CD14-positive monocyte (primary cell): ENCODE measurements around the gene CATSPER2. TPM values are rescaled to one million over a fixed set of nuclear protein-coding genes. Genes with fewer than 3 reads are reported as not detected.
"Not testable (repeated sequence)": the region's sequence is repeated elsewhere in the genome, so short reads cannot be mapped to it uniquely, and the experiment has no call there.

ENCODE experiments used
- DNase-seq, 3 donors: peaks; one replicate each; pipeline ENCODE4 v3.0.0-alpha.2; 2011 to 2022
- H2AFZ ChIP-seq: 2 replicates; pipeline ENCODE4 v1.6.0; 2012; ENCODE audit warnings: mild to moderate bottlenecking, low read depth, low read length, inconsistent platforms; ENCODE audit not compliant: insufficient read depth, poor library complexity, severe bottlenecking
- H3K27ac ChIP-seq, 2 donors: 1 replicate in 1 of 2; 2 replicates in 1 of 2; pipeline ENCODE4 v1.5.1; 2012 to 2013; ENCODE audit warnings: low read length in 2 of 2, control low read depth in 1 of 2, inconsistent platforms in 1 of 2, low read depth in 1 of 2, mild to moderate bottlenecking in 1 of 2
- H3K27me3 ChIP-seq, 2 donors: one replicate each; pipeline versions ENCODE4 v1.6.0 to v1.6.1; 2011 to 2013; ENCODE audit warnings: low read length in 2 of 2; ENCODE audit not compliant: control insufficient read depth in 2 of 2, insufficient read depth in 2 of 2
- H3K36me3 ChIP-seq, 2 donors: replicated peaks in 1 of 2; 1 replicate in 1 of 2; 2 replicates in 1 of 2; pipeline versions ENCODE4 v1.5.1 to v1.6.1; 2012 to 2013; ENCODE audit warnings: low read length in 2 of 2, control low read depth in 1 of 2, inconsistent platforms in 1 of 2, mild to moderate bottlenecking in 1 of 2; ENCODE audit not compliant: insufficient read depth in 2 of 2, control insufficient read depth in 1 of 2
- H3K4me1 ChIP-seq, 2 donors: 1 replicate in 1 of 2; 2 replicates in 1 of 2; pipeline versions ENCODE4 v1.5.1 to v1.6.1; 2012 to 2013; ENCODE audit warnings: low read length in 2 of 2, control low read depth in 1 of 2, inconsistent platforms in 1 of 2, mild to moderate bottlenecking in 1 of 2, moderate library complexity in 1 of 2; ENCODE audit not compliant: insufficient read depth in 2 of 2, control insufficient read depth in 1 of 2
- H3K4me2 ChIP-seq: replicated peaks from 2 replicates; pipeline ENCODE3; 2012; ENCODE audit warnings: low read length, moderate library complexity, mild to moderate bottlenecking; ENCODE audit not compliant: poor library complexity, severe bottlenecking; ENCODE audit errors: extremely low read depth
- H3K4me3 ChIP-seq, 3 experiments: fragments of 200-600 bp in 1 of 3; sonication (generic) in 1 of 3; replicated peaks in 1 of 3; 1 replicate in 2 of 3; 2 replicates in 1 of 3; pipeline ENCODE4 v1.5.1; 2011 to 2013; ENCODE audit warnings: low read length in 3 of 3, mild to moderate bottlenecking in 3 of 3, control low read depth in 2 of 3, low read depth in 2 of 3, inconsistent platforms in 1 of 3, moderate library complexity in 1 of 3
- H3K79me2 ChIP-seq: 2 replicates; pipeline ENCODE4 v1.6.0; 2012; ENCODE audit warnings: mild to moderate bottlenecking, control low read depth, inconsistent platforms, low read length, moderate library complexity; ENCODE audit not compliant: insufficient read depth
- H3K9ac ChIP-seq: 2 replicates; pipeline ENCODE4 v1.6.0; 2017; ENCODE audit warnings: low read length, mild to moderate bottlenecking; ENCODE audit not compliant: insufficient read depth, poor library complexity, severe bottlenecking
- H3K9me3 ChIP-seq, 2 donors: replicated peaks in 1 of 2; 1 replicate in 1 of 2; 2 replicates in 1 of 2; pipeline versions ENCODE4 v1.5.1 to v1.6.1; 2012 to 2013; ENCODE audit warnings: low read length in 2 of 2, control low read depth in 1 of 2; ENCODE audit not compliant: control insufficient read depth in 1 of 2, insufficient read depth in 1 of 2
- H4K20me1 ChIP-seq: 2 replicates; pipeline ENCODE4 v1.6.0; 2012; ENCODE audit warnings: mild to moderate bottlenecking, low read length, control low read depth, moderate library complexity; ENCODE audit not compliant: insufficient read depth
- H3K27ac Mint-ChIP-seq, 7 donors: one replicate each; pipeline ENCODE4 v1.8.0; 2020; ENCODE audit warnings: mild to moderate bottlenecking in 7 of 7, mixed read lengths in 7 of 7, moderate library complexity in 6 of 7, inconsistent platforms in 2 of 7
- H3K27me3 Mint-ChIP-seq, 3 donors: one replicate each; pipeline ENCODE4 v1.8.0; 2021 to 2022; ENCODE audit warnings: low read depth in 3 of 3, mild to moderate bottlenecking in 3 of 3, mixed read lengths in 3 of 3, moderate library complexity in 3 of 3, inconsistent platforms in 1 of 3
- H3K36me3 Mint-ChIP-seq, 2 donors: one replicate each; pipeline ENCODE4 v1.8.0; 2020; ENCODE audit warnings: mixed read lengths in 2 of 2, inconsistent platforms in 1 of 2, mild to moderate bottlenecking in 1 of 2
- H3K4me1 Mint-ChIP-seq: one replicate; pipeline ENCODE4 v1.8.0; 2020; ENCODE audit warnings: mild to moderate bottlenecking, mixed read lengths
- H3K4me3 Mint-ChIP-seq, 2 donors: one replicate each; pipeline ENCODE4 v1.8.0; 2020; ENCODE audit warnings: mild to moderate bottlenecking in 2 of 2, mixed read lengths in 2 of 2, moderate library complexity in 1 of 2
- H3K9me3 Mint-ChIP-seq, 7 donors: one replicate each; pipeline ENCODE4 v1.8.0; 2020 to 2022; ENCODE audit warnings: mixed read lengths in 7 of 7, mild to moderate bottlenecking in 6 of 7, moderate library complexity in 6 of 7, inconsistent platforms in 2 of 7
- WGBS: methylation state at CpG from one replicate; pipeline ENCODE4 v1.1.5; 2013; ENCODE audit warnings: missing lambda C conversion rate; ENCODE audit not compliant: insufficient coverage; 5-methylcytosine and 5-hydroxymethylcytosine counted together
- intact Hi-C, 2 donors: fragments of 100-400 bp; cut with micrococcal nuclease; formaldehyde crosslinking; loops; one replicate each; pipeline versions ENCODE4 v1.15.0 to v1.15.1; 2023
- polyA minus RNA-seq: library from RNA; depleted of rRNA, polyadenylated mRNA; stranded (reverse); fragments of >200 nt; gene quantifications from 2 replicates; pipeline ENCODE4 v1.2.3, GENCODE V29; 2012
- polyA plus RNA-seq, 3 donors: library from polyadenylated mRNA; depleted of rRNA in 1 of 3; unstranded in 2 of 3; stranded (reverse) in 1 of 3; fragments of 300-500 nt in 2 of 3; fragments of >200 nt in 1 of 3; fragmentation: Illumina TruSeq in 2 of 3; gene quantifications; 1 replicate in 2 of 3; 2 replicates in 1 of 3; pipeline ENCODE4 v1.2.3, GENCODE V29; 2012 to 2021
- total RNA-seq, 12 experiments: library from RNA in 1 of 12; stranded (reverse) in 1 of 12; fragments of 120-200 nt in 1 of 12; gene quantifications; one replicate each; pipeline ENCODE4 v1.2.4 and lab custom pipeline; 2013 to 2026; ENCODE audit warnings: mixed read lengths in 6 of 12, inconsistent platforms in 1 of 12
- TF ChIP-seq, protein P1 (sequence below): fragments of 200-600 bp; IDR thresholded peaks from one replicate; pipeline ENCODE4 v1.8.0; 2022; ENCODE audit warnings: antibody characterized with exemption, mild to moderate bottlenecking

CATSPER2 gene
- 1.4 TPM for total RNA-seq (2013)
- polyA plus RNA-seq, result 1 to 10 TPM in 1 of 3 donors, not detected in 2; 2.5 TPM
- 0.55 and 0.64 TPM in 2 replicates for polyA minus RNA-seq
- total RNA-seq (lab: John Stamatoyannopoulos, UW), result 0.23 to 5.1 (median 1.2) reads per million in 11 experiments

- no peak within 1 kb of the TSS for H3K27ac Mint-ChIP-seq
- intact Hi-C loops, result no loop called here
- Histone ChIP-seq H2AFZ (no peak within 1 kb of the TSS), H3K27me3 (no peaks in the 10 kb centered on the region), H3K79me2 (no peaks in the 10 kb centered on the region), H3K4me1 (no peaks in the 10 kb centered on the region), H3K36me3 (no peaks in the 10 kb centered on the region), H3K9me3 (no peaks in the 10 kb centered on the region), H3K9ac (no peak within 1 kb of the TSS), H3K27ac (no peak within 1 kb of the TSS), H4K20me1 (no peaks in the 10 kb centered on the region), H3K4me2 (no peak within 1 kb of the TSS), H3K4me3 (no peak within 1 kb of the TSS)
- H3K4me1 Mint-ChIP-seq, result no peaks in the 10 kb centered on the region
- H3K27me3 Mint-ChIP-seq, result peaks cover 0 to 6% (median 0%) of the 10 kb centered on the region in 3 donors
- peaks cover 17 to 40% of the 10 kb centered on the region in 2 donors for H3K36me3 Mint-ChIP-seq
- peak within 1 kb of the TSS in 1 of 2 donors; percentile 30 for H3K4me3 Mint-ChIP-seq
- WGBS, result 99% methylated on average over 56 of the region's 85 CpGs
- DNase-seq, result no peak
- H3K9me3 Mint-ChIP-seq, result peaks cover 5 to 11% (median 9%) of the 10 kb centered on the region in 7 donors
- TF ChIP-seq, protein P1, sequence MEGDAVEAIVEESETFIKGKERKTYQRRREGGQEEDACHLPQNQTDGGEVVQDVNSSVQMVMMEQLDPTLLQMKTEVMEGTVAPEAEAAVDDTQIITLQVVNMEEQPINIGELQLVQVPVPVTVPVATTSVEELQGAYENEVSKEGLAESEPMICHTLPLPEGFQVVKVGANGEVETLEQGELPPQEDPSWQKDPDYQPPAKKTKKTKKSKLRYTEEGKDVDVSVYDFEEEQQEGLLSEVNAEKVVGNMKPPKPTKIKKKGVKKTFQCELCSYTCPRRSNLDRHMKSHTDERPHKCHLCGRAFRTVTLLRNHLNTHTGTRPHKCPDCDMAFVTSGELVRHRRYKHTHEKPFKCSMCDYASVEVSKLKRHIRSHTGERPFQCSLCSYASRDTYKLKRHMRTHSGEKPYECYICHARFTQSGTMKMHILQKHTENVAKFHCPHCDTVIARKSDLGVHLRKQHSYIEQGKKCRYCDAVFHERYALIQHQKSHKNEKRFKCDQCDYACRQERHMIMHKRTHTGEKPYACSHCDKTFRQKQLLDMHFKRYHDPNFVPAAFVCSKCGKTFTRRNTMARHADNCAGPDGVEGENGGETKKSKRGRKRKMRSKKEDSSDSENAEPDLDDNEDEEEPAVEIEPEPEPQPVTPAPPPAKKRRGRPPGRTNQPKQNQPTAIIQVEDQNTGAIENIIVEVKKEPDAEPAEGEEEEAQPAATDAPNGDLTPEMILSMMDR, result no peak
These were observed at the start of gene CATSPER2 for GRCh38 chr15:43648649-43649429. TSS of gene CATSPER2 (minus strand) at chr15:43648844. CDS start at chr15:43648061, 783 bp downstream.

DNA sequence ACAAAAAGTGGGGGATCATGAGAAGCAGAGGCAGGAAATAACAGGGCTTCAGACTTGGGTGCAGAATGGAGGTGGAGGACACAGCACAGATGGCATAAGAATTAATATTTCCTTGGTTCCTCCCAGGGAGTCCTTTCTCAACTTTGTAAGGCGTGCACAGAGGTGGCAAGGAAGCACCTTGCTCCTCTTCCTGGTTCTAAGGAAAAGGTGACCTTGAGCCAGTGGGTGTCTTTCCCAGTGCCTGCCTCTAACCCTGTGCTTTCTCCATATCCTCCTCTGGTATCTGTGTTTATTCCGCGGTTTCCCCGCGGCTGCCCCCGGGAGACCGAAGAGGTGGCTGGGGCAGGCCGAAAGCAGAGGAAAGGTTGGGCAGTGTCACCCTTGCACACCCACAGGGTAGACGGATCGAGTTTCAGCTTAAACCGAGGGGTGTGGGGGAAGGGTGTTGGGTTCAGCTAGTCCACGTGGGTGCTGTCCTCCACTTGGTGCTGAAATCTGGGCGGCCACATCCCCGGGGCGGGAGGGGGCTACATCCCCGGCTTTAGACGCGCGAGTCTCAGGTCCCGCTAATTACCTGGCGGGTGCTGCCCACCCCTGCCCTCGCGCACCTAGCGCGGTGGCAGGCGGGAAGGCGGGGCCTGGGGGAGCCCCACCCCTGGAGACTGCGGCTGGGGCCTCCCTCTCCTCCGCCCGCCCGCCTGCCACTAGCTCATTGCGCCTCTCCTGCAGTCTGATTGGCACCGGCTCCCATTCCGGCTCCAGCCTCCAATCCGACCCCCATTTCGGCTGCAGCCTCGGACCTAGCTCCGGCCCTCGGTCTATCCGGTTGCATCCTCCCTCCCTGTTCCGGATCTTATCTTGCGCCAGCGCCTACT is 44.7 kb upstream of the CATSPER2 start, which contains the start of gene CKMT1A:
Gene CKMT1A (plus strand): TSS at position 712 of the 875 bp plus-strand sequence. CDS start 192 bp downstream, outside the sequence.
- no CpG with 5 or more reads among the region's 43 CpGs for WGBS
- not testable (repeated sequence) for H3K9me3 ChIP-seq, H4K20me1 ChIP-seq, H3K9me3 Mint-ChIP-seq, H3K27me3 ChIP-seq, H2AFZ ChIP-seq, H3K79me2 ChIP-seq, H3K9ac ChIP-seq, H3K4me1 ChIP-seq, DNase-seq, H3K4me3 Mint-ChIP-seq, H3K36me3 ChIP-seq, H3K36me3 Mint-ChIP-seq, H3K27ac ChIP-seq, H3K4me1 Mint-ChIP-seq, H3K27ac Mint-ChIP-seq, H3K4me2 ChIP-seq, H3K4me3 ChIP-seq
- intact Hi-C loops, result loop anchor here in 1 of 2 donors (10.0 kb wide), 1 partner anchor 259 kb away; no protein-coding TSS in a partner anchor
- peaks cover 4 to 13% (median 6%) of the 10 kb centered on the region in 3 donors for H3K27me3 Mint-ChIP-seq

GRCh38 chr15:43692679-43693078 is 44.0 kb upstream of the CATSPER2 start:
- H3K27me3 ChIP-seq, H4K20me1 ChIP-seq, H3K27ac ChIP-seq, DNase-seq, H3K36me3 Mint-ChIP-seq, H3K36me3 ChIP-seq, H3K4me1 Mint-ChIP-seq, H3K27me3 Mint-ChIP-seq, H3K4me3 Mint-ChIP-seq, H3K9me3 ChIP-seq, H3K79me2 ChIP-seq, H3K4me1 ChIP-seq, H3K9ac ChIP-seq, H3K4me2 ChIP-seq, H2AFZ ChIP-seq, H3K9me3 Mint-ChIP-seq, H3K4me3 ChIP-seq, H3K27ac Mint-ChIP-seq: not testable (repeated sequence)
- WGBS, result no CpG with 5 or more reads among the region's 7 CpGs
- intact Hi-C loops, result loop anchor here in 1 of 2 donors (10.0 kb wide), 1 partner anchor 258 kb away; no protein-coding TSS in a partner anchor
